PFSK-1 (cell line): ENCODE measurements around the gene SLC35G2.

Experiments used
- FOXP2 ChIP-seq: optimal IDR thresholded peaks from 2 replicates; pipeline ENCODE3; 2011; ENCODE audit warnings: borderline replicate concordance, control low read depth, inconsistent platforms; ENCODE audit not compliant: insufficient read depth; ENCODE audit errors: extremely low read length, extremely low read depth
- POLR2AphosphoS5 ChIP-seq: IDR thresholded peaks from 2 replicates; pipeline ENCODE4 v1.6.1; 2012; ENCODE audit warnings: low read depth, mild to moderate bottlenecking, control low read depth, low read length, moderate library complexity
- REST ChIP-seq, 2 experiments: IDR thresholded peaks; 2 replicates each; pipeline versions ENCODE4 v1.6.1 to v1.8.0; 2011 to 2012; ENCODE audit warnings: low read depth in 2 of 2, low read length in 2 of 2, control low read depth in 1 of 2, inconsistent platforms in 1 of 2, mild to moderate bottlenecking in 1 of 2, moderate library complexity in 1 of 2; ENCODE audit not compliant: insufficient read depth in 1 of 2
- SIN3A ChIP-seq: IDR thresholded peaks from 2 replicates; pipeline ENCODE4 v1.6.1; 2012; ENCODE audit warnings: mild to moderate bottlenecking, low read length, moderate library complexity, borderline replicate concordance; ENCODE audit not compliant: insufficient read depth
- TAF1 ChIP-seq: IDR thresholded peaks from 2 replicates; pipeline ENCODE4 v1.6.1; 2012; ENCODE audit warnings: low read length, control low read depth, borderline replicate concordance; ENCODE audit not compliant: insufficient read depth

DNA sequence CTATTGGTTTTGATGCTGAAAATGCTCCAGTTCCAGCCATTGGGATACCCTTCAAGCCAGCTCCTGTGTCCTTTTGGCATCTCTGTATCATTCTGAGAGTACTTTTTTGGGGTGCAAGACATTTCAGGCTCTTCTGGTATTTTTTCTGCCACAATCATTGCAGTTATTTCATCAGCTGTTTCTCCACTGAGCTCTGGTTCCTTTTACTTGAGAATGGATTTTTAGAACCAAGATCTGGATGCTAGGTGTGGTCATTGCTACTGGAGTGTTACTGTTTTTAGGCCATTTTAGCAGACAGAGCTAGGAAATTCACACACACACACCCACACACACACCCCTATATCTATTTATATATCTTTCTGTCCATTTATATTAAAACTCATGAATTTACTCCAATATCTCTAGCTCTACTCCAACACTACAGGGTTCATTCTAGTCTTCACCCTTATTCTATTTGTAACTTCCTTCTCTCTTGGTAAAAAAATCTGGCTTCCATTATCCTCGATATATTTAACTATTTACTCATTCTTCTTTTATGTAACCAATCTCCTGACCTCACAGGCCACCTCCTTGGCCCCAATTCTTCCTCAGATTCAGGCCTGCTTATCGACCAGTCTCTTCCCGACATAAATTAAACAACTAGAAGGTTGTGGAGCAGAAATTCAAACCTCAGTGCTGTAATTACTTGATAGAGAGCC lies 17.0 kb downstream of the SLC35G2 start:
- TF ChIP-seq SIN3A (no peak), POLR2AphosphoS5 (no peak), FOXP2 (no peak), REST (IDR thresholded peaks at IDR 0.05; ENCODE audit: insufficient read depth in 1 of 2, low read depth in 2 of 2, low read length in 2 of 2) (no peak), TAF1 (no peak)
